Heart right ventricle (tissue), 16 donors: ENCODE data around the gene FOXO3. TPM values are rescaled to one million over a fixed set of nuclear protein-coding genes. Genes with fewer than 3 reads are reported as not detected.

Experiments
- ATAC-seq, 8 donors: fragments of 200-7000 bp; cut with Tn5 transposase; one replicate each; pipeline ENCODE4 v1.9.1; 2020; ENCODE audit warnings: mild to moderate bottlenecking in 8 of 8, moderate library complexity in 8 of 8, moderate number of reproducible peaks in 1 of 8
- DNase-seq, 2 donors: peaks; one replicate each; pipeline ENCODE4 v3.0.0-alpha.2; 2020
- H3K27ac ChIP-seq, 10 donors: fragments of 200-600 bp; sonication (generic) in 2 of 10; one replicate each; pipeline versions ENCODE4 v1.5.0 to v1.8.0; 2020 to 2022; ENCODE audit warnings: mild to moderate bottlenecking in 3 of 10
- H3K27me3 ChIP-seq, 7 donors: fragments of 200-600 bp; one replicate each; pipeline ENCODE4 v1.8.0; 2021 to 2022; ENCODE audit warnings: mild to moderate bottlenecking in 2 of 7
- H3K36me3 ChIP-seq, 9 donors: fragments of 200-600 bp; sonication (generic) in 1 of 9; one replicate each; pipeline versions ENCODE4 v1.5.0 to v1.8.0; 2020 to 2022; ENCODE audit warnings: mild to moderate bottlenecking in 2 of 9
- H3K4me1 ChIP-seq, 9 donors: fragments of 200-600 bp; sonication (generic) in 1 of 9; one replicate each; pipeline versions ENCODE4 v1.5.0 to v1.8.0; 2020 to 2022; ENCODE audit warnings: mild to moderate bottlenecking in 4 of 9
- H3K4me3 ChIP-seq, 10 donors: fragments of 200-600 bp; sonication (generic) in 2 of 10; one replicate each; pipeline versions ENCODE4 v1.5.0 to v1.8.0; 2020 to 2022; ENCODE audit warnings: mild to moderate bottlenecking in 7 of 10, moderate library complexity in 2 of 10
- H3K9me3 ChIP-seq, 11 donors: fragments of 200-600 bp in 10 of 11; sonication (generic) in 2 of 11; one replicate each; pipeline versions ENCODE4 v1.5.0 to v1.8.0; 2013 to 2022; ENCODE audit warnings: mild to moderate bottlenecking in 2 of 11, control low read depth in 1 of 11, moderate library complexity in 1 of 11
- WGBS, 2 donors: extraction: QIAGEN DNeasy Blood & Tissue Kit; methylation state at CpG; one replicate each; pipeline ENCODE4 v1.1.7; 2013; ENCODE audit warnings: inconsistent platforms in 1 of 2; 5-methylcytosine and 5-hydroxymethylcytosine counted together
- intact Hi-C, 10 donors: fragments of 100-400 bp; cut with DNase I; formaldehyde crosslinking; loops; one replicate each; pipeline versions ENCODE4 v1.11.1 to v1.14.2; 2022
- polyA plus RNA-seq, 2 donors: library from polyadenylated mRNA; stranded (reverse); fragments of 200-250 nt; gene quantifications; one replicate each; pipeline ENCODE4 v1.2.3, GENCODE V29; 2013
- total RNA-seq, 10 donors: library from RNA; stranded (reverse); fragmentation: NEBNext Ultra II Directional in 3 of 10; extraction: Animal tissue kit (Norgen Biotek cat#: 25700) in 3 of 10; gene quantifications; one replicate each; pipeline versions ENCODE4 v1.2.1 to v1.2.4, GENCODE V29; 2021 to 2023
- TF ChIP-seq, protein P1 (sequence below), 9 donors: fragments of 200-600 bp; sonication (generic) in 2 of 9; IDR thresholded peaks; one replicate each; pipeline versions ENCODE4 v1.5.0 to v1.8.0; 2021 to 2022; ENCODE audit warnings: antibody characterized with exemption in 9 of 9, mild to moderate bottlenecking in 5 of 9, moderate library complexity in 1 of 9
- donor health status: Arrhythmogenic right ventricular cardiomyopathy.
- donor health status: ischemic (EF 13 %, LVEDD 7.1; RV severe dilation, severe dysfunction).
- donor health status: healthy with polysubstance abuse.
- donor health status: DM: no; HTN: yes; CAD: no.
- donor health status: DM: no; HTN: no; CAD: no.
- donor health status: ischemic (EF 25% LVEDD 6.9; RV normal size, moderate dysfunction).
- donor health status: ischemic (EF 25% LVEDD 5.7; RV mildly dilated, moderate dysfunction).
- donor health status: healthy.
- donor health status: DM: yes; HTN: yes; CAD: no.
- donor health status: Ischemic cardiomyopathy.
- donor health status: ischemic (EF 35%, LVEDD 5.7; RV mildly dilated, moderate dysfunction).
- donor health status: nonischemic (EF 11% LVEDD 7.7; RV severe dilation, severe dysfunction).
- donor health status: DM: yes; HTN: yes; CAD: no.
- donor health status: PGD.
- donor health status: ischemic (EF 29% LVEDD 5.4; RV normal size, mild dysfunction).
- donor health status: nonischemic (EF 23%, LVEDD 6.1; RV moderate dilation, normal function).

FOXO3 gene
- total and polyA plus RNA-seq, 12 donors, result 16.8 to 52.6 (median 37.0) TPM

DNA sequence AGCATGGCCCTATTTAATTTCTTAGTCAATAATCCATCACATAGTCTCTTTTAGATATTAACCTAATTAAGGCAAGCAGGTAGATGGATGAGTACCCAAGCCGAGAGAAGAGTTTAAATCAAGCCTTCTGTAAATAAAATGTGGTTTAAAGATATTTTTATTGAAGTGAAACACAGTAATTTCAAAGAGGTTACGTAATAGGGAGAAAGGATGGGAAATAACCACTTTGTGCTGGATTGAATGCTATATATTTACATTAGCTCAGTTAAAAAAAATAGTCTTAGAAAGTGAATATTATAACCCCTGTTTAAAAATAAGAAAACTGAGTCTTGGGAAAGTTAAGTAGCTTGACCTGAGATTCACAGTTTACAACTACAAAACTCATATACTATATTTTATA, 37.0 kb upstream of the FOXO3 start:
- intact Hi-C loops, result loop anchor here in 5 of 10 donors (2.0 to 10.0 kb wide), 6 partner anchors 409 to 546 kb away; no protein-coding TSS in a partner anchor
- WGBS, 2 donors, result 89 to 97% methylated on average over 2 of the region's 2 CpGs
- H3K36me3 ChIP-seq, result peaks cover 0 to 39% (median 6%) of the 10 kb centered on the region in 9 donors

DNA sequence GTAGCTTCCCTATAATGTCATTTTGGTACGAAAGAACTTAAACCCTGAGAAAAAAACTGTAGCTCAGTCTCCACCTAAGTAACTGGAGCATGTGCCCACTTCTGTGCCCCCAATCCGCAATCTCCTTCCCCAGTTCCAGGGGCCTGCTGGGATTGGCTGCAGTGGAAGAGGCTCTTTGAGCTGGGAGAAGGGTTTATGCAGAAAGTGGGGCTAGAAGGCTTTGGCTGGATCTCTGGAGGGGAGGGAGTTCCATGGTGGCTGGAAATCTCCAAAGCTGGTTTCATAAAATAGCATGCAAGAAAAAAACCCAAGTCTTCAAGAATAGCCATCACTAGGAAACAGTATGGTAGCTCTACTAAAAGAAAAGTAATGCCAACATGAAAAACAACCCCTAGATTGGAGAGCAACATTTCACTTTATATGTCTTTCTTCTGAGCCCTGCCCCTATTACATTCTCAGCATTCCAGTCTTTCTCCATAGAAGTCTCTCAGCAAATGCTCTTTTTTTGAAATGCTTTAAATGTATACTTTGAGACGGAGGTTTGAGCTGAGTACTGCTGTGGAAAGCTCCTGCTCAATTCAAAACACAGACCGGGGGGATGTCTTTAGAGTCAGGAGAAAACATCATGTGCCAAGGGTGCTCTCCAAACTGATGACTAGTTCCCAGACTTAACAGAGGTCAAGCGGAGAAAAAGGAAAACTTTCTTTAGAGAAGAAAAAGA, 36.0 kb upstream of the FOXO3 start:
- intact Hi-C loops, result loop anchor here in 9 of 10 donors (2.0 to 10.0 kb wide), 6 partner anchors 410 to 547 kb away; no protein-coding TSS in a partner anchor
- Histone ChIP-seq H3K36me3 (peaks cover 0 to 38% (median 6%) of the 10 kb centered on the region in 9 donors), H3K9me3 (no peaks in the 10 kb centered on the region), H3K27me3 (no peaks in the 10 kb centered on the region), H3K4me3 (no peak overlapping the region), H3K27ac (no peak overlapping the region), H3K4me1 (no peaks in the 10 kb centered on the region)
- ATAC-seq (no peak), DNase-seq (no peak)
- 83 to 90% methylated on average over 5 of the region's 5 CpGs for WGBS, 2 donors
- TF ChIP-seq, protein P1, sequence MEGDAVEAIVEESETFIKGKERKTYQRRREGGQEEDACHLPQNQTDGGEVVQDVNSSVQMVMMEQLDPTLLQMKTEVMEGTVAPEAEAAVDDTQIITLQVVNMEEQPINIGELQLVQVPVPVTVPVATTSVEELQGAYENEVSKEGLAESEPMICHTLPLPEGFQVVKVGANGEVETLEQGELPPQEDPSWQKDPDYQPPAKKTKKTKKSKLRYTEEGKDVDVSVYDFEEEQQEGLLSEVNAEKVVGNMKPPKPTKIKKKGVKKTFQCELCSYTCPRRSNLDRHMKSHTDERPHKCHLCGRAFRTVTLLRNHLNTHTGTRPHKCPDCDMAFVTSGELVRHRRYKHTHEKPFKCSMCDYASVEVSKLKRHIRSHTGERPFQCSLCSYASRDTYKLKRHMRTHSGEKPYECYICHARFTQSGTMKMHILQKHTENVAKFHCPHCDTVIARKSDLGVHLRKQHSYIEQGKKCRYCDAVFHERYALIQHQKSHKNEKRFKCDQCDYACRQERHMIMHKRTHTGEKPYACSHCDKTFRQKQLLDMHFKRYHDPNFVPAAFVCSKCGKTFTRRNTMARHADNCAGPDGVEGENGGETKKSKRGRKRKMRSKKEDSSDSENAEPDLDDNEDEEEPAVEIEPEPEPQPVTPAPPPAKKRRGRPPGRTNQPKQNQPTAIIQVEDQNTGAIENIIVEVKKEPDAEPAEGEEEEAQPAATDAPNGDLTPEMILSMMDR (IDR thresholded peaks at IDR 0.05), result no peak

More for the DNA sequence above, 37.0 kb upstream of the FOXO3 start:
- Histone ChIP-seq H3K27me3 (no peaks in the 10 kb centered on the region), H3K9me3 (no peaks in the 10 kb centered on the region), H3K4me1 (no peaks in the 10 kb centered on the region), H3K4me3 (no peak overlapping the region), H3K27ac (no peak overlapping the region)
- no peak for ATAC-seq
- no peak for DNase-seq
- TF ChIP-seq, protein P1 (IDR thresholded peaks at IDR 0.05), result no peak

DNA sequence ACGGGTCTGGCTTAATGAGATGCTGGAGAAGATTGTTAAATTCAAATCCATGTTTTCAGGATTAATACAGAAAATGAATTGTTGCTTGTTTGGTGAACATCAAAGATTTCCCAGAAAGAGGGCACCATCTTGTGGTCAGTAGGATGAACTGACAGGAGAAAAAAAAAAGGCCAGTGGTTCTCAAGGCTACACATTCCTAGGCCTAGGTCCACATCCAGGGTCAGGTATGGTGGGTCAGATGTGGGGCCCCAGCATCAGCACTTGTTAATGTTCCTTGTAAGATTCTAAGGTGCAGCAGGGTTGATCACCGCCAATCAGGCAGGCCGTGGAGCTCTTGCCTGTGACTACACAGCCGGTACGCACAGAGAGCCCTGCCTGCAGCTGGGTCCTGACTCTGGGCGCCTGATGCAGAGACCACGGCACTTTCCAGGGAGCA, 34.0 kb upstream of the FOXO3 start:
- TF ChIP-seq, protein P1 (IDR thresholded peaks at IDR 0.05), result peak; percentile 57 to 87 (median 83)
- no peaks in the 10 kb centered on the region for H3K4me1 ChIP-seq
- ATAC-seq (peak in 7 of 8 donors; percentile 23 to 59 (median 52)), DNase-seq (no peak)
- no peaks in the 10 kb centered on the region for H3K9me3 ChIP-seq
- no peak overlapping the region for H3K27ac ChIP-seq
- H3K36me3 ChIP-seq, result peaks cover 0 to 19% (median 0%) of the 10 kb centered on the region in 9 donors
- no peaks in the 10 kb centered on the region for H3K27me3 ChIP-seq
- 72 to 75% methylated on average over 7 of the region's 7 CpGs for WGBS, 2 donors
- intact Hi-C loops, result loop anchor here in 9 of 10 donors (1.0 to 10.0 kb wide), 8 partner anchors 412 to 549 kb away; no protein-coding TSS in a partner anchor
- H3K4me3 ChIP-seq, result no peak overlapping the region

DNA sequence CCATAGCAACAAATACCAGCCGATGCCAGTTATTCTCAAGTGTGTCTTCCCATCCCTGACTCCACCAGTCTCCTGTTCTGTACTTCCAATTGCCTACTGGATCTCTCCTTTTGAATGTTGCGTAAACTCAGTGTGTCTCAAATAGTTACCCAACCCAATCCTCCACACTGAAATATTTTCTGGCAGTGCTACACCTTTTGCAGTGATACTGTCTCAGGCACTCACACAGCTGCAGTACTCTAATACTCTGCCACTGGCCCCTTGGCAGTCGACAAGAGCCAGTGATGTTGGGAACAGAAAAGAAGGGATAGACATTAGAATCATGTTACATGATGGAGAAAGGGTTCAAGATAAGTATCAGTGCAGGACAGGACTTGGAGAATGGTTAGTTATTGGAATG, 31.8 kb upstream of the FOXO3 start:
- 62 to 72% methylated on average over 3 of the region's 3 CpGs for WGBS, 2 donors
- no peaks in the 10 kb centered on the region for H3K9me3 ChIP-seq
- DNase-seq (no peak), ATAC-seq (no peak)
- no peak overlapping the region for H3K4me3 ChIP-seq
- no peaks in the 10 kb centered on the region for H3K27me3 ChIP-seq
- H3K36me3 ChIP-seq, result no peaks in the 10 kb centered on the region
- no peaks in the 10 kb centered on the region for H3K4me1 ChIP-seq
- TF ChIP-seq, protein P1 (IDR thresholded peaks at IDR 0.05), result no peak
- H3K27ac ChIP-seq, result no peak overlapping the region
- intact Hi-C loops, result loop anchor here in 8 of 10 donors (5.0 to 10.0 kb wide), 5 partner anchors 414 to 552 kb away; no protein-coding TSS in a partner anchor
